ENCODE measurements around the gene SAMHD1. TPM values are rescaled to one million over a fixed set of nuclear protein-coding genes. Genes with fewer than 3 reads are reported as not detected.
A peak's percentile ranks its signal among the peaks of the same experiment; 100 is the strongest.
"Not testable (repeated sequence)": the region's sequence is repeated elsewhere in the genome, so short reads cannot be mapped to it uniquely, and the experiment has no call there.

The SAMHD1 gene
- total RNA-seq, 1 donor from 2014 or later, result 45.7 TPM

DNA sequence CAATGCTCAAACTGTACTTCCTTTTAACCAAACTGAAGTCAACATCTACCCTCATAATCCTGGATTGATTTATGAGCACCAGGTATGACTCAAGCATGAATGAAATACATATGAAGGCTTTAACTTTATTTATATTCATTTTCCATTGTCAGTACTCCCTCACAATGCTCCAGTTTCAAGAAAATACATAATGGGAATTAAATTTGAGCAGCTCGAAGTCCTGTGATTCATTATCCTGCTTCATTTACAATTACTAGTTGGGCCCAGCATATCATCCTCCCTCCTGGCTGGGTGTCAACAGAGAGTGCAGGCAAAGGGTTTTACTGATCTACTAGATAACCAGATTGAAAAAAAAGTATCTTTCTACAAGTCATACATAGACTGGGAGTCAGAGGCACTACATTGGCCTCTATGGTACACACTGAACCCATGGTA, 10.1 kb downstream of the SAMHD1 start:
- Mint-ChIP-seq H3K4me3 (ENCODE audit: low read depth) (no peak overlapping the region), H3K27me3 (ENCODE audit: low read depth) (no peaks in the 10 kb centered on the region), H3K4me1 (ENCODE audit: low read depth) (peaks cover 46% of the 10 kb centered on the region), H3K36me3 (ENCODE audit: low read depth) (peaks cover 75% of the 10 kb centered on the region), H3K9me3 (no peaks in the 10 kb centered on the region), H3K27ac (peak overlapping the region; percentile 88)
- no peak for DNase-seq (ENCODE audit: low spot score)
- intact Hi-C loops (cut with micrococcal nuclease), result loop anchor here (5.0 kb wide), 1 partner anchor 101 kb away; no protein-coding TSS in a partner anchor

DNA sequence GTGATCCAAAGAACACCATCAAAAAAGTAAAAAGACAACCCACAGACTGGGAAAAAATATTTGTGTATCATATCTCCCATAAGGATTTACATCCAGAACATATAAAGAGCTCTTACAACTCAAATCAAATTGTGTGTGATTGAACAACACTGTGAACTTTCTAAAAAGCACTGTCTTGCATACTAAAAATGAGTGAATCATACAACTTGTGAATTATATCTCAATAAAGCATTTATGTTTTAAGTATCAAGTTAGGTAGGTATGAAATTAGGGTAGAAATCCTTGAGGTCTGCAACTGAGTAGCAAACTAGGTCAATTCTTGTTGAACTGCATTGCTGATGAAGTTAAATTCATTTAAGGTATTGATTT, 14.1 kb downstream of the SAMHD1 start:
- intact Hi-C loops (cut with micrococcal nuclease), result no loop called here
- Mint-ChIP-seq H3K9me3 (no peaks in the 10 kb centered on the region), H3K27me3 (ENCODE audit: low read depth) (no peaks in the 10 kb centered on the region), H3K27ac (no peak overlapping the region), H3K4me1 (ENCODE audit: low read depth) (peaks cover 28% of the 10 kb centered on the region), H3K4me3 (ENCODE audit: low read depth) (no peak overlapping the region), H3K36me3 (ENCODE audit: low read depth) (peaks cover 59% of the 10 kb centered on the region)
- DNase-seq (ENCODE audit: low spot score), result no peak

DNA sequence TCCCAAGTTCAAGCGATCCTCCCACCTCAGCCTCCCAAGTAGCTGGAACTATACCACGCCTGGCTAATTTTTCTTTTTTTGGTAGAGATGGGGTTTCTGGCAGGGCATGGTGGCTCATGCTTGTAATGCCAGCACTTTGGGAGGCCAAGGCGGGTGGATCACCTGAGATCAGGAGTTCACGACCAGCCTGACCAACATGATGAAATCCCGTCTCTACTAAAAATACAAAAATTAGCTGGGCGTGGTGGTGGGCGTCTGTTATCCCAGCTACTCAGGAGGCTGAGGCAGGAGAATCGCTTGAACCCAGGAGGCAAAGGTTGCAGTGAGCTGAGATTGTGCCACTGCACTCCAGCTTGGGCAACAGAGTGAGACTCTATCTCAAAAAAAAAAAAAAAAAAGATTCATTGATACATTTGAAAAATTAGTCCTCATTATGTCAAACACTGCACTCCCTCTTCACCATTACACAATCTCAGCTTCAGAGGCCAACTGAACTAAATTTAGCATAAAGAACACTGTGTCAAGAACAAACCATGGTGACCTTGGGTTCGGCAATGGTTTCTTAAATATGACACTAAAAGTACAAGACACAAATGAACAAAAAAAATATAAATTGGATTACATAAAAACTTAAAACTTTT, 14.6 kb downstream of the SAMHD1 start:
- DNase-seq (ENCODE audit: low spot score); H3K4me3 Mint-ChIP-seq (ENCODE audit: low read depth); H3K27me3 Mint-ChIP-seq (ENCODE audit: low read depth); H3K9me3 Mint-ChIP-seq; H3K27ac Mint-ChIP-seq; intact Hi-C loops (cut with micrococcal nuclease): not testable (repeated sequence)
- H3K4me1 Mint-ChIP-seq (ENCODE audit: low read depth), result peaks cover 28% of the 10 kb centered on the region
- peaks cover 64% of the 10 kb centered on the region for H3K36me3 Mint-ChIP-seq (ENCODE audit: low read depth)

DNA sequence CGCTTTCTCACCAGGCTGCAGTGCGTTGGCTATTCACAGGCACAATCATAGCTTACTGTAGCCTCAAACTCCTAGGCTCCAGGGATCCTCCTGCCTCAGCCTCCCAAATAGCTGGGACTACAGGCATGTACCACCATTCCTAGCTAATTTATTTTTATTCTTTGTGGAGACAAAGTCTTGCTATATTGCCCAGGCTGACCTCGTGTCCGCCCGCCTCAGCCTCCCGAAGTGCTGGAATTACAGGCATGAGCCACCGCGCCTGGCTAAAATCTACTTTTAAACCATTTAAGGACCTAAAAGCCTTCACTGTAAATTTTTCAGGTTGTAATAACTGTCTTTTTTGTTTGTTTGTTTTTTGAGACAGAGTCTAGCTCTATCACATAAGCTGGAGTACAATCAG, 15.2 kb downstream of the SAMHD1 start:
- Mint-ChIP-seq H3K4me1 (ENCODE audit: low read depth) (peaks cover 25% of the 10 kb centered on the region), H3K36me3 (ENCODE audit: low read depth) (peaks cover 64% of the 10 kb centered on the region), H3K4me3 (ENCODE audit: low read depth) (no peak overlapping the region), H3K27me3 (ENCODE audit: low read depth) (no peaks in the 10 kb centered on the region), H3K27ac (no peak overlapping the region), H3K9me3 (no peaks in the 10 kb centered on the region)
- intact Hi-C loops (cut with micrococcal nuclease), result no loop called here
- no peak for DNase-seq (ENCODE audit: low spot score)

DNA sequence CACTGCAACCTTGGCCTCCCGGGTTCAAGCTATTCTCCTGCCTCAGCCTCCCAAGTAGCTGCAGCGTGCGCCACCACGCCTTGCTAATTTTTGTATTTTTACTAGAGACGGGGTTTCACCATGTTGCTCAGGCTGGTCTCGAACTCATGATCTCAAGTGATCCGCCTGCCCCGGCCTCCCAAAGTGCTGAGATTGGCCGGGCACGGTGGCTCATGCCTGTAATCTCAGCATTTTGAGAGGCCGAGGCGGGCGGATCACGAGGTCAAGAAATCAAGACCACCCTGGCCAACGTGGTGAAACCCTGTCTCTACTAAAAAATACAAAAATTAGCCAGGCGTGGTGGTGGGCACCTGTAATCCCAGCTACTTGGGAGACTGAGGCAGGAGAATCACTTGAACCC, 17.9 kb downstream of the SAMHD1 start:
- intact Hi-C loops (cut with micrococcal nuclease); DNase-seq (ENCODE audit: low spot score); H3K4me3 Mint-ChIP-seq (ENCODE audit: low read depth); H3K9me3 Mint-ChIP-seq; H3K27ac Mint-ChIP-seq; H3K27me3 Mint-ChIP-seq (ENCODE audit: low read depth): not testable (repeated sequence)
- Mint-ChIP-seq H3K36me3 (ENCODE audit: low read depth) (peaks cover 69% of the 10 kb centered on the region), H3K4me1 (ENCODE audit: low read depth) (peaks cover 20% of the 10 kb centered on the region)

DNA sequence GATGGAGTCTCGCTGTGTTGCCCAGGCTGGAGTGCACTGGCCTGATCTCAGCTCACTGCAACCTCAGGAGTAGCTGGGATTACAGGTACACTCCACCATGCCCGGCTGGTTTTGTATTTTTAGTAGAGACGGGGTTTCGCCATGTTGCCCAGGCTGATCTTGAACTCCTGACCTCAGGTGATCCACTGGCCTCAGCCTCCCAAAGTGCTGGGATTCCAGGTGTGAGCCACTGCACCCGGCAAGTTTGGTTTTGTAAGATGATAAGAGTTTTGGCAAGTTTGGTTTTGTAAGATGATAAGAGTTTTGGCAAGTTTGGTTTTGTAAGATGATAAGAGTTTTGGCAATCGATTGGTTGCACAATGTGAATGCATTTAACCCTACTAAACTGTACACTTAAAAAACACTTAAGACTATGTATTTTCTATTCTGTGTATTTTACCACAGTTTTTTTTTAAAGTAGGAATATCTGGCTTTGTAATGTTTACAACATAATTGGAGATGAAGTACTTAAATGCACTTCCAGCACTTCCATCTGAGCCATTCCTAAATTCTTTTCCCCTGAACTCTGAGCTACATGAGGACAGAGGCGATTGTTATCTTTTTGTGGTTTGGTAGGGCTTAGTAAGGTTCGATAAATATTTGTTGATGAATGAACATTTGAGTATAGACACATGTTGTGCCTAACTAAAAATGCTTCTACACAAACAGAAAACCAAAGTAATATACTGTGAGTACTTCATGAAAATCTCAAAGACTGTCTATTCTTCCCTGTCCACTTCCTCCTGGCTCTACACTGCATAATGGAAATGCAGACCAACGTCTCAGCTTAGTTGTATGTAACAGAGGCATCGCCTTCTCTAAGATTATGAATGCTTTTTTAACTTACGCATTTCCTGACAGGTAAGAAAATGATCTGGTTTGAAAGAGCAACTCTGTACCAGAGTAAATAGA, 18.8 kb downstream of the SAMHD1 start:
- Mint-ChIP-seq H3K9me3 (no peaks in the 10 kb centered on the region), H3K27me3 (ENCODE audit: low read depth) (no peaks in the 10 kb centered on the region), H3K4me3 (ENCODE audit: low read depth) (no peak overlapping the region), H3K36me3 (ENCODE audit: low read depth) (peaks cover 72% of the 10 kb centered on the region), H3K4me1 (ENCODE audit: low read depth) (peaks cover 20% of the 10 kb centered on the region), H3K27ac (peak overlapping the region; percentile 60)
- DNase-seq (ENCODE audit: low spot score), result no peak
- intact Hi-C loops (cut with micrococcal nuclease), result no loop called here

DNA sequence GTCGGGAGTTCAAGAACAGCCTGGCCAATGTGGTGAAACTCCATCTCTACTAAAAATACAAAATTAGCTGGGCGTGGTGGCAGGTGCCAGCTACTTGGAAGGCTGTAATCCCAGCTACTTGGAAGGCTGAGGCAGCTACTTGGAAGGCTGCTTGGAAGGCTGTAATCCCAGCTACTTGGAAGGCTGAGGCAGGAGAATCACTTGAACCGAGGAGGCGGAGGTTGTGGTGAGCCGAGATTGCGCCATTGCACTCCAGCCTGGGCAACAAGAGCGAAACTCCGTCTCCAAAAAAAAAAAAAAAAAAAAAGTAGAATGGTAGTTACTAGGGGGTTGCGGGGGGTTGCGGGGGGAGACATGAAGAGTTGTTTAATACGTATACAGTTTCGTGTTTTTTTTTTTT, 19.4 kb downstream of the SAMHD1 start:
- Mint-ChIP-seq H3K4me1 (ENCODE audit: low read depth) (peaks cover 20% of the 10 kb centered on the region), H3K36me3 (ENCODE audit: low read depth) (peaks cover 73% of the 10 kb centered on the region), H3K27ac (peak overlapping the region; percentile 52)
- H3K9me3 Mint-ChIP-seq; H3K4me3 Mint-ChIP-seq (ENCODE audit: low read depth); DNase-seq (ENCODE audit: low spot score); H3K27me3 Mint-ChIP-seq (ENCODE audit: low read depth); intact Hi-C loops (cut with micrococcal nuclease): not testable (repeated sequence)

DNA sequence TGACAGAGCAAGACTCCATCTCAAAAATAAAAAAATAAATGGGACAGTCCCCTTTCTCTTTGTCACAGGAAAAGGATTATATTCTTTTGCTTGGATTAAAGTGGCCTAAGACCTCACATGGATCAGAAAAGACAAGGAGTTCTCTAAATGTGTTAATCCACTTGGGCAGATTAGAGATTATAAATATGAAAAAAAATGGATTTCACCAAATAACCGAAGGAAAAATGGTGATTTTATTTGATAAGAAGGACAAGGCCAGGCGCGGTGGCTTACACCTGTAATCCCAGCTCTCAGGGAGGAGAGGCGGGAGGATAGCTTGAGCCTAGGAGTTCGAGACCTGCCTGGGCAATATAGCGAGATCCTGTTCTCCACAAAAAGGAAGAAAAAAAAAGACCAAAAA, 21.8 kb downstream of the SAMHD1 start:
- Mint-ChIP-seq H3K36me3 (ENCODE audit: low read depth) (peaks cover 75% of the 10 kb centered on the region), H3K4me3 (ENCODE audit: low read depth) (no peak overlapping the region), H3K9me3 (no peaks in the 10 kb centered on the region), H3K27ac (peak overlapping the region; percentile 28), H3K4me1 (ENCODE audit: low read depth) (peaks cover 20% of the 10 kb centered on the region), H3K27me3 (ENCODE audit: low read depth) (no peaks in the 10 kb centered on the region)
- no peak for DNase-seq (ENCODE audit: low spot score)
- intact Hi-C loops (cut with micrococcal nuclease), result no loop called here

DNA sequence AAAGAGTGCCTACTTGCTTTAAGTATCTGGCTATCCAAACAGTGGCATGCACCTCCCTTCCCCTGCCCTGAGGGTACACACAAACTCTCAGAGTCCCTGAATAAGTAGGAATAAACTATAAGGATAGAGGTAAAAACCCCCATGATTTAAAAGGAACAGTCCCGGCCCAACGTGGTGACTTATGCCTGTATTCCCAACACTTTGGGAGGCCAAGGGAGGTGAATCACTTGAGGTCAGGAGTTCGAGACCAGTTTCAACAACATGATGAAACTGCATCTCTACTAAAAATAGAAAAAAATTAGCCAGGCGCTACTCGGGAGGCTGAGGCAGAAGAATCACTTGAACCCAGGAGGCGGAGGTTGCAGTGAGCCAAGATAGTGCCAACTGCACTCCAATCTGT, 22.2 kb downstream of the SAMHD1 start:
- peaks cover 24% of the 10 kb centered on the region for H3K4me1 Mint-ChIP-seq (ENCODE audit: low read depth)
- H3K27ac Mint-ChIP-seq, result no peak overlapping the region
- DNase-seq (ENCODE audit: low spot score), result no peak
- intact Hi-C loops (cut with micrococcal nuclease), result no loop called here
- no peak overlapping the region for H3K4me3 Mint-ChIP-seq (ENCODE audit: low read depth)
- peaks cover 77% of the 10 kb centered on the region for H3K36me3 Mint-ChIP-seq (ENCODE audit: low read depth)
- no peaks in the 10 kb centered on the region for H3K27me3 Mint-ChIP-seq (ENCODE audit: low read depth)
- H3K9me3 Mint-ChIP-seq, result no peaks in the 10 kb centered on the region

DNA sequence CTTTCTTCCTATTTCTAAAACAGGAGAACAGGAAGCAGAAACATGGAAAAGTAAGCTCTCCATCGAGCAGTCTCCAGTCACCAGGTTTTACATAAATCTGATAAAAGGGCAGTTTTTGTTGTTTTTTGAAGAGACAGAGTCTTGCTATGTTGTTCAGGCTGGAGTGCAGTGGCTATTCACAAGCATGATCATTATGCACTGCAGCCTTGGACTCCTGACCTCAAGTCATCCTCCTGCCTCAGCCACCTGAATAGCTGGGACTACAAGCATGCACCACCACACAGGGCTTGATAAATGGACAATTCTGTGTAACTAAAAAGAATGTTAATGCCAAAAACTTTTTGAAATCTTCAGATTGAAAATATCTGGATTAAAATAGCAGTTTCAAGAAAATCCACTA, 23.8 kb downstream of the SAMHD1 start:
- no peak overlapping the region for H3K4me3 Mint-ChIP-seq (ENCODE audit: low read depth)
- H3K9me3 Mint-ChIP-seq, result no peaks in the 10 kb centered on the region
- no peak for DNase-seq (ENCODE audit: low spot score)
- peaks cover 19% of the 10 kb centered on the region for H3K4me1 Mint-ChIP-seq (ENCODE audit: low read depth)
- intact Hi-C loops (cut with micrococcal nuclease), result no loop called here
- H3K27me3 Mint-ChIP-seq (ENCODE audit: low read depth), result no peaks in the 10 kb centered on the region
- peaks cover 77% of the 10 kb centered on the region for H3K36me3 Mint-ChIP-seq (ENCODE audit: low read depth)
- H3K27ac Mint-ChIP-seq, result no peak overlapping the region

DNA sequence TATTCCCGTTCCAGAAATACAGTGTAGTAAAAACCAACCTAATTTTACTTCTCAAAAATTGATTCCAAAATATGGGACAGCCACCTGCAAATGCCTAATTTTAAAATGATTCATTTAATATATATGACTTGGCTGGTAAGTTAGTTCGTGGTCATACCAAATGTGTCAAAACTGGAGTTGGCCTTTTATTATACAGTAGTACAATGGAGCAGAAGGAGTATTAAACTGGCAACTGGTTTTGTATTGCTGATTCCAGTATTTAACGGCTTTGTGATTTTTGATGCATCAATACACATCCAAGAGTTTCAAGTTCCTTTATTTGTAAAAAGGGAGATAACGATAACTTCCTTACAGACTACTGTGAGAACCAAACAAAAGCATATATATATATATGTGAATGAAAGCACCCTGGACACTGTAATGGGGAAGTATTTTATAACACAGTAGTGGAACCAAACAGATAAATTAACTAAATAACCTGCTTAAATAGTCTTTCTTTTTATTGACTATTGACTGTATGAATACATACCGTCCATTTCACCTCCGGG, 24.8 kb downstream of the SAMHD1 start:
- no peaks in the 10 kb centered on the region for H3K27me3 Mint-ChIP-seq (ENCODE audit: low read depth)
- peaks cover 67% of the 10 kb centered on the region for H3K36me3 Mint-ChIP-seq (ENCODE audit: low read depth)
- H3K9me3 Mint-ChIP-seq, result no peaks in the 10 kb centered on the region
- H3K4me3 Mint-ChIP-seq (ENCODE audit: low read depth), result no peak overlapping the region
- H3K4me1 Mint-ChIP-seq (ENCODE audit: low read depth), result peaks cover 16% of the 10 kb centered on the region
- no peak overlapping the region for H3K27ac Mint-ChIP-seq
- no peak for DNase-seq (ENCODE audit: low spot score)
- intact Hi-C loops (cut with micrococcal nuclease), result no loop called here

DNA sequence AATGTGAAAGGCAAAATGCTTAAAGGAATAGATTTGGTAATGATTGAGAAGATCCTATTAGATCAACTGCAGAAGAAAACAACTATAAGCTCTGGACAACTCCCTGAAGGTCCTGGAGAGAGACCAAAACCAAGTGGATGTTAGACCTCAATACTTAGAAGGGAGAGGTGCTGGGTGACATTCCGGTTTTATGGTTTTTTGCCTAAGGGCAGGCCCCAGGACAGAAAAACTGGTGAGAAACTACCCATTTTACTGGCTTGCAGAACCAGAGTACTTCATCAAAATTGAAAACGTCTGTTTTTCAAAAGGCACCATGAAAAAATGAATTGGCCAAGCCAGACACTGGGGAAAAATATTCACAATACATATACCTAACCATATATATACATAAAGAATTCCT, 26.3 kb downstream of the SAMHD1 start:
- Mint-ChIP-seq H3K27me3 (ENCODE audit: low read depth) (no peaks in the 10 kb centered on the region), H3K4me3 (ENCODE audit: low read depth) (no peak overlapping the region), H3K36me3 (ENCODE audit: low read depth) (peaks cover 53% of the 10 kb centered on the region), H3K4me1 (ENCODE audit: low read depth) (peaks cover 5% of the 10 kb centered on the region), H3K27ac (no peak overlapping the region), H3K9me3 (no peaks in the 10 kb centered on the region)
- no peak for DNase-seq (ENCODE audit: low spot score)
- intact Hi-C loops (cut with micrococcal nuclease), result no loop called here

All from activated T-helper 2 cell treated with anti-CD3 and anti-CD28 coated beads, Interferon-gamma antibody, Interleukin-2, Interleukin-4, amounts not matched to agents 10 μg/mL and 5 μg/mL and 100 μg/mL, durations not matched to agents 14 hours and 24 hours and 36 hours (primary cell).